Spinal cord (tissue), 10 donors: Measurements from ENCODE around the gene LSMEM2. TPM values are rescaled to one million over a fixed set of nuclear protein-coding genes. Genes with fewer than 3 reads are reported as not detected.
A peak's percentile ranks its signal among the peaks of the same experiment; 100 is the strongest.

Experiments
- DNase-seq, 6 donors: peaks; one replicate each; pipeline versions ENCODE4 v3.0.0 to v3.0.0-alpha.2; 2013 to 2015; ENCODE audit warnings: low spot score in 6 of 6, low read depth in 4 of 6
- H3K27ac ChIP-seq: one replicate; pipeline ENCODE4 v1.5.1; 2013; ENCODE audit warnings: low read depth, low read length, control low read depth
- H3K27me3 ChIP-seq: one replicate; pipeline ENCODE4 v1.6.1; 2013; ENCODE audit warnings: low read length; ENCODE audit not compliant: control insufficient read depth, insufficient read depth
- H3K36me3 ChIP-seq: one replicate; pipeline ENCODE4 v1.6.1; 2013; ENCODE audit warnings: low read length; ENCODE audit not compliant: control insufficient read depth, insufficient read depth
- H3K4me1 ChIP-seq: one replicate; pipeline ENCODE4 v1.6.1; 2013; ENCODE audit warnings: low read length; ENCODE audit not compliant: control insufficient read depth, insufficient read depth
- H3K4me3 ChIP-seq: one replicate; pipeline ENCODE4 v1.5.1; 2013; ENCODE audit warnings: low read depth, low read length, control low read depth
- H3K9me3 ChIP-seq: one replicate; pipeline ENCODE4 v1.6.1; 2013; ENCODE audit warnings: low read length; ENCODE audit not compliant: control insufficient read depth, insufficient read depth
- WGBS: methylation state at CpG from one replicate; pipeline ENCODE4 v1.1.5; 2013; ENCODE audit warnings: missing lambda C conversion rate; ENCODE audit not compliant: insufficient coverage; 5-methylcytosine and 5-hydroxymethylcytosine counted together
- polyA plus RNA-seq, 2 donors: library from polyadenylated mRNA; unstranded; fragments of 120-200 nt; gene quantifications; one replicate each; pipeline ENCODE4 v1.2.1, GENCODE V29; 2013; ENCODE audit not compliant: insufficient read length in 2 of 2
- total RNA-seq, 2 donors: library from RNA; depleted of rRNA in 1 of 2; stranded (reverse); fragments of 120-200 nt in 1 of 2; fragments of >200 nt in 1 of 2; gene quantifications; one replicate each; pipeline versions ENCODE4 v1.2.3 to v1.2.4, GENCODE V29; 2013 to 2014
- donor health status: healthy.

Gene LSMEM2
- total and polyA plus RNA-seq, 4 donors: 0.43 to 1.1 (median 0.44) TPM; not detected in 1

- peaks cover 67% of the 10 kb centered on the region for H3K36me3 ChIP-seq
- WGBS: 96% methylated on average over 9 of the region's 10 CpGs
- H3K27ac ChIP-seq: no peak overlapping the region
- no peak overlapping the region for H3K4me3 ChIP-seq
- no peak for DNase-seq
- no peaks in the 10 kb centered on the region for H3K27me3 ChIP-seq
- H3K9me3 ChIP-seq: no peaks in the 10 kb centered on the region
- H3K4me1 ChIP-seq: peaks cover 62% of the 10 kb centered on the region
Measured at GRCh38 chr3:50318615-50319014, 39.7 kb downstream of the LSMEM2 start.

- Histone ChIP-seq H3K4me1 (peaks cover 69% of the 10 kb centered on the region), H3K36me3 (peaks cover 71% of the 10 kb centered on the region), H3K4me3 (no peak overlapping the region), H3K27ac (no peak overlapping the region), H3K27me3 (no peaks in the 10 kb centered on the region), H3K9me3 (no peaks in the 10 kb centered on the region)
- 88% methylated on average over 15 of the region's 16 CpGs for WGBS
- no peak for DNase-seq
Measured at GRCh38 chr3:50319181-50319893, 40.5 kb downstream of the LSMEM2 start.

GRCh38 chr3:50319894-50320625 is 41.2 kb downstream of the LSMEM2 start:
- Histone ChIP-seq H3K27ac (peak overlapping the region; percentile 91), H3K36me3 (peaks cover 68% of the 10 kb centered on the region), H3K4me3 (peak overlapping the region; percentile 89), H3K27me3 (no peaks in the 10 kb centered on the region), H3K9me3 (no peaks in the 10 kb centered on the region), H3K4me1 (peaks cover 73% of the 10 kb centered on the region)
- no peak for DNase-seq
- 82% methylated on average over 26 of the region's 29 CpGs for WGBS

GRCh38 chr3:50320853-50321335 is 42.0 kb downstream of the LSMEM2 start:
- DNase-seq: peak in 5 of 6 donors; percentile 67 to 95 (median 79)
- peaks cover 68% of the 10 kb centered on the region for H3K36me3 ChIP-seq
- H3K4me1 ChIP-seq: peaks cover 73% of the 10 kb centered on the region
- peak overlapping the region; percentile 89 for H3K4me3 ChIP-seq
- H3K27me3 ChIP-seq: no peaks in the 10 kb centered on the region
- 0% methylated on average over 45 of the region's 45 CpGs for WGBS
- peak overlapping the region; percentile 91 for H3K27ac ChIP-seq
- H3K9me3 ChIP-seq: no peaks in the 10 kb centered on the region

- peak overlapping the region; percentile 96 for H3K27ac ChIP-seq
- peak; percentile 76 to 97 (median 83) for DNase-seq
- peak overlapping the region; percentile 89 for H3K4me3 ChIP-seq
- H3K36me3 ChIP-seq: peaks cover 68% of the 10 kb centered on the region
- no peaks in the 10 kb centered on the region for H3K27me3 ChIP-seq
- peaks cover 73% of the 10 kb centered on the region for H3K4me1 ChIP-seq
- under 1% methylated on average over 57 of the region's 59 CpGs for WGBS
- no peaks in the 10 kb centered on the region for H3K9me3 ChIP-seq
Measured at GRCh38 chr3:50321336-50322114, 42.6 kb downstream of the LSMEM2 start.

- DNase-seq: no peak
- Histone ChIP-seq H3K27ac (peak overlapping the region; percentile 96), H3K27me3 (no peaks in the 10 kb centered on the region), H3K4me1 (peaks cover 74% of the 10 kb centered on the region), H3K4me3 (peak overlapping the region; percentile 89), H3K36me3 (peaks cover 67% of the 10 kb centered on the region), H3K9me3 (no peaks in the 10 kb centered on the region)
- WGBS: 8% methylated on average over 14 of the region's 14 CpGs
Measured at GRCh38 chr3:50322115-50322385, 43.2 kb downstream of the LSMEM2 start.

- 34% methylated on average over 27 of the region's 31 CpGs for WGBS
- Histone ChIP-seq H3K9me3 (no peaks in the 10 kb centered on the region), H3K27me3 (no peaks in the 10 kb centered on the region), H3K27ac (peak within 1 kb of the TSS; percentile 96), H3K36me3 (peaks cover 62% of the 10 kb centered on the region), H3K4me3 (peak within 1 kb of the TSS; percentile 89), H3K4me1 (peaks cover 74% of the 10 kb centered on the region)
- no peak for DNase-seq
Measured at GRCh38 chr3:50322386-50323091, 43.7 kb downstream of the LSMEM2 start, which contains the start of gene HYAL2. HYAL2 (minus strand) TSS chr3:50322745; CDS start chr3:50320489, 2,256 bp downstream.

- 44% methylated on average over 4 of the region's 4 CpGs for WGBS
- Histone ChIP-seq H3K4me3 (no peak overlapping the region), H3K36me3 (peaks cover 56% of the 10 kb centered on the region), H3K4me1 (peaks cover 71% of the 10 kb centered on the region), H3K9me3 (no peaks in the 10 kb centered on the region), H3K27ac (peak overlapping the region; percentile 96), H3K27me3 (no peaks in the 10 kb centered on the region)
- DNase-seq: no peak
Measured at GRCh38 chr3:50323092-50323600, 44.3 kb downstream of the LSMEM2 start.
